H9 (cell line): ENCODE results near the gene APOA1. TPM values are rescaled to one million over a fixed set of nuclear protein-coding genes. Genes with fewer than 3 reads are reported as not detected.

ENCODE experiments used
- DNase-seq: peaks from one replicate; pipeline ENCODE4 v3.0.0-alpha.2; 2017
- H2AFZ ChIP-seq: one replicate; pipeline ENCODE4 v1.6.1; 2013; ENCODE audit warnings: mild to moderate bottlenecking, low read length, control low read depth, moderate library complexity
- H2AK5ac ChIP-seq: 2 replicates; pipeline ENCODE4 v1.6.1; 2013; ENCODE audit warnings: low read length, control low read depth, mixed read lengths; ENCODE audit not compliant: insufficient read length
- H2BK120ac ChIP-seq: one replicate; pipeline ENCODE4 v1.6.1; 2013; ENCODE audit warnings: low read depth, mild to moderate bottlenecking, low read length, control low read depth, inconsistent platforms; ENCODE audit not compliant: poor library complexity, severe bottlenecking
- H2BK12ac ChIP-seq: 2 replicates; pipeline ENCODE4 v1.6.1; 2013; ENCODE audit warnings: low read length, control low read depth, mixed read lengths, low read depth; ENCODE audit not compliant: insufficient read length
- H2BK15ac ChIP-seq: 2 replicates; pipeline ENCODE4 v1.6.1; 2013; ENCODE audit warnings: low read depth, low read length, control low read depth
- H2BK20ac ChIP-seq: one replicate; pipeline ENCODE4 v1.6.1; 2013; ENCODE audit warnings: low read depth, mild to moderate bottlenecking, low read length, control low read depth, inconsistent platforms; ENCODE audit not compliant: poor library complexity, severe bottlenecking
- H2BK5ac ChIP-seq: 2 replicates; pipeline ENCODE4 v1.6.1; 2013; ENCODE audit warnings: low read length, control low read depth, mixed read lengths; ENCODE audit not compliant: insufficient read length
- H3K14ac ChIP-seq: 2 replicates; pipeline ENCODE4 v1.6.1; 2013; ENCODE audit warnings: low read length, control low read depth; ENCODE audit not compliant: insufficient read depth
- H3K18ac ChIP-seq: 2 replicates; pipeline ENCODE4 v1.6.1; 2013; ENCODE audit warnings: low read depth, mild to moderate bottlenecking, mixed read lengths, low read length, control low read depth; ENCODE audit not compliant: insufficient read length
- H3K23ac ChIP-seq: 2 replicates; pipeline ENCODE4 v1.6.1; 2013; ENCODE audit warnings: low read length, control low read depth, mixed read lengths, low read depth; ENCODE audit not compliant: insufficient read length
- H3K23me2 ChIP-seq: 2 replicates; pipeline ENCODE4 v1.6.1; 2013; ENCODE audit warnings: low read depth, mild to moderate bottlenecking, mixed read lengths, low read length, control low read depth; ENCODE audit not compliant: insufficient read length, poor library complexity, severe bottlenecking
- H3K27ac ChIP-seq: 2 replicates; pipeline ENCODE4 v1.5.1; 2013; ENCODE audit warnings: low read length, control low read depth, mixed read lengths, low read depth; ENCODE audit not compliant: insufficient read length
- H3K27me3 ChIP-seq: 2 replicates; pipeline ENCODE4 v1.6.1; 2013; ENCODE audit warnings: low read length, control low read depth, inconsistent platforms; ENCODE audit not compliant: insufficient read depth
- H3K4ac ChIP-seq: 2 replicates; pipeline ENCODE4 v1.6.1; 2013; ENCODE audit warnings: low read depth, mild to moderate bottlenecking, control low read depth, inconsistent platforms, low read length, moderate library complexity
- H3K4me1 ChIP-seq: 2 replicates; pipeline ENCODE4 v1.6.1; 2013; ENCODE audit warnings: low read length, control low read depth, inconsistent platforms; ENCODE audit not compliant: insufficient read depth
- H3K4me2 ChIP-seq: 2 replicates; pipeline ENCODE4 v1.6.1; 2013; ENCODE audit warnings: low read length, control low read depth, mixed read lengths; ENCODE audit not compliant: insufficient read length, insufficient read depth
- H3K56ac ChIP-seq: 2 replicates; pipeline ENCODE4 v1.6.1; 2013; ENCODE audit warnings: low read depth, mild to moderate bottlenecking, mixed read lengths, low read length, control low read depth; ENCODE audit not compliant: insufficient read length
- H3K79me1 ChIP-seq: 2 replicates; pipeline ENCODE4 v1.6.1; 2013; ENCODE audit warnings: low read depth, mild to moderate bottlenecking, moderate library complexity, low read length, control low read depth, inconsistent platforms; ENCODE audit not compliant: insufficient read depth, poor library complexity, severe bottlenecking
- H3K79me2 ChIP-seq: 2 replicates; pipeline ENCODE4 v1.6.1; 2013; ENCODE audit warnings: low read length, control low read depth, inconsistent platforms; ENCODE audit not compliant: insufficient read depth
- H3K9ac ChIP-seq: 2 replicates; pipeline ENCODE4 v1.6.1; 2013; ENCODE audit warnings: low read length, control low read depth, mixed read lengths; ENCODE audit not compliant: insufficient read length; ENCODE audit errors: extremely low read depth
- H3K9me3 ChIP-seq: one replicate; pipeline ENCODE4 v1.6.1; 2013; ENCODE audit warnings: low read depth, low read length, inconsistent platforms; ENCODE audit not compliant: control insufficient read depth
- H3T11ph ChIP-seq: one replicate; pipeline ENCODE4 v1.6.1; 2013; ENCODE audit warnings: mild to moderate bottlenecking, low read length, control low read depth, inconsistent platforms
- H4K20me1 ChIP-seq: one replicate; pipeline ENCODE4 v1.6.1; 2013; ENCODE audit not compliant: control insufficient read depth, insufficient read length, insufficient read depth
- H4K5ac ChIP-seq: 2 replicates; pipeline ENCODE4 v1.6.1; 2013; ENCODE audit warnings: low read depth, mild to moderate bottlenecking, mixed read lengths, low read length, control low read depth; ENCODE audit not compliant: insufficient read length
- H4K8ac ChIP-seq: replicated peaks from 2 replicates; pipeline ENCODE4 v1.6.1; 2013; ENCODE audit warnings: low read length, control low read depth, mixed read lengths, low read depth; ENCODE audit not compliant: insufficient read length
- H4K91ac ChIP-seq: 2 replicates; pipeline ENCODE4 v1.6.1; 2013; ENCODE audit warnings: low read depth, mild to moderate bottlenecking, moderate library complexity, mixed read lengths, low read length, control low read depth; ENCODE audit not compliant: insufficient read length
- H3K27ac Mint-ChIP-seq, 3 experiments: 2 replicates in 2 of 3; 3 replicates in 1 of 3; pipeline ENCODE4 v1.8.0; 2020 to 2021; ENCODE audit warnings: mixed read lengths in 3 of 3, mild to moderate bottlenecking in 1 of 3, moderate library complexity in 1 of 3
- H3K27me3 Mint-ChIP-seq: 2 replicates; pipeline ENCODE4 v1.8.0; 2021; ENCODE audit warnings: low read depth, mild to moderate bottlenecking, moderate library complexity, mixed read lengths
- H3K36me3 Mint-ChIP-seq, 3 experiments: 2 replicates in 2 of 3; 3 replicates in 1 of 3; pipeline ENCODE4 v1.8.0; 2020 to 2021; ENCODE audit warnings: low read depth in 3 of 3, mixed read lengths in 3 of 3; ENCODE audit not compliant: insufficient read depth in 1 of 3
- H3K4me1 Mint-ChIP-seq, 2 experiments: 2 replicates each; pipeline ENCODE4 v1.8.0; 2020; ENCODE audit warnings: mixed read lengths in 2 of 2
- H3K4me3 Mint-ChIP-seq, 2 experiments: 2 replicates in 1 of 2; 3 replicates in 1 of 2; pipeline ENCODE4 v1.8.0; 2020 to 2021; ENCODE audit warnings: mild to moderate bottlenecking in 2 of 2, mixed read lengths in 2 of 2, moderate library complexity in 1 of 2
- H3K9me3 Mint-ChIP-seq, 2 experiments: 2 replicates in 1 of 2; 3 replicates in 1 of 2; pipeline ENCODE4 v1.8.0; 2020; ENCODE audit warnings: mild to moderate bottlenecking in 2 of 2, mixed read lengths in 2 of 2, moderate library complexity in 1 of 2
- CTCF ChIP-seq: fragments of 200-600 bp; sonication (generic); conservative IDR thresholded peaks from 3 replicates; pipeline ENCODE4 v1.8.0; 2021; ENCODE audit warnings: antibody characterized with exemption, mild to moderate bottlenecking
- WGBS: extraction: QIAGEN DNeasy Blood & Tissue Kit; methylation state at CpG from one replicate; pipeline ENCODE4 v1.1.7; 2013; ENCODE audit warnings: missing lambda C conversion rate, low lambda C conversion rate, mixed read lengths; ENCODE audit not compliant: insufficient read length; ENCODE audit errors: extremely low coverage; 5-methylcytosine and 5-hydroxymethylcytosine counted together
- total RNA-seq: library from RNA; stranded (reverse); gene quantifications from 2 replicates; pipeline ENCODE4 v1.2.1, GENCODE V29; 2021

The APOA1 gene
- total RNA-seq, 1 experiment from 2014 or later: 0.68 TPM

GRCh38 chr11:116793772-116794097 lies 43.7 kb downstream of the APOA1 start:
- H4K5ac ChIP-seq: no peak overlapping the region
- Mint-ChIP-seq H3K27ac (no peak overlapping the region), H3K4me3 (no peak overlapping the region), H3K4me1 (peaks cover 9 to 19% of the 10 kb centered on the region in 2 experiments), H3K9me3 (no peaks in the 10 kb centered on the region), H3K27me3 (peaks cover 20% of the 10 kb centered on the region), H3K36me3 (no peaks in the 10 kb centered on the region)
- no peak overlapping the region for H2BK15ac ChIP-seq
- no peak for DNase-seq
- no peak overlapping the region for H3K14ac ChIP-seq
- no CpG with 5 or more reads among the region's 1 CpG for WGBS
- no peak for TF ChIP-seq CTCF
- no peak overlapping the region for H4K91ac ChIP-seq
- no peaks in the 10 kb centered on the region for H4K20me1 ChIP-seq
- H3K23ac ChIP-seq: no peak overlapping the region
- H2AFZ ChIP-seq: no peak overlapping the region
- H3K4me2 ChIP-seq: no peak overlapping the region
- no peak overlapping the region for H3K27ac ChIP-seq
- no peaks in the 10 kb centered on the region; the same call in 1 of the 2 replicates for H3K4me1 ChIP-seq
- no peak overlapping the region for H3K4ac ChIP-seq
- no peak overlapping the region for H2BK20ac ChIP-seq
- no peak overlapping the region for H3T11ph ChIP-seq
- no peak overlapping the region for H2AK5ac ChIP-seq
- no peak overlapping the region for H2BK120ac ChIP-seq
- no peak overlapping the region for H2BK5ac ChIP-seq
- no peaks in the 10 kb centered on the region for H3K79me1 ChIP-seq
- no peaks in the 10 kb centered on the region for H3K23me2 ChIP-seq
- H3K9me3 ChIP-seq: no peaks in the 10 kb centered on the region
- no peak overlapping the region for H3K56ac ChIP-seq
- H3K27me3 ChIP-seq: no peaks in the 10 kb centered on the region; the same call in 1 of the 2 replicates
- H2BK12ac ChIP-seq: no peak overlapping the region
- no peak overlapping the region for H3K9ac ChIP-seq
- H3K79me2 ChIP-seq: no peaks in the 10 kb centered on the region
- no peak overlapping the region for H4K8ac ChIP-seq
- no peak overlapping the region for H3K18ac ChIP-seq
